GM12878 (cell line): ENCODE data around the gene ERC2. TPM values are rescaled to one million over a fixed set of nuclear protein-coding genes. Genes with fewer than 3 reads are reported as not detected.

Experiments
- ATAC-seq: fragments of 200-7000 bp; cut with Tn5 transposase; 3 replicates; pipeline ENCODE4 v1.9.1; 2020; ENCODE audit warnings: mild to moderate bottlenecking, moderate library complexity
- BruUV-seq: library from RNA; stranded (reverse); fragments of 400-500 nt; replicated peaks from 2 replicates; lab custom pipeline; 2021; lab: Mats Ljungman, UMichigan
- CTCF ChIA-PET: fragments of 300-600 bp; sonication (Branson Sonifier 250); formaldehyde crosslinking; extraction: SDS; loops from one replicate; lab custom pipeline; 2021; ENCODE audit warnings: inconsistent platforms; lab: Yijun Ruan, JAX
- POLR2A ChIA-PET: fragments of 350-600 bp; formaldehyde crosslinking; extraction: SDS; loops from one replicate; lab custom pipeline; 2021; ENCODE audit warnings: inconsistent platforms; lab: Charles Lee
- RAD21 ChIA-PET: fragments of 300-600 bp; sonication (Branson Sonifier 250); formaldehyde crosslinking; loops from one replicate; lab custom pipeline; 2023; ENCODE audit warnings: antibody characterized with exemption; ENCODE audit not compliant: unreplicated experiment; lab: Charles Lee
- SMC1A ChIA-PET: fragments of 300-600 bp; sonication (Branson Sonifier 250); formaldehyde crosslinking; loops from one replicate; lab custom pipeline; 2023; ENCODE audit not compliant: unreplicated experiment, uncharacterized antibody; lab: Charles Lee
- DNase-seq: peaks from one replicate; pipeline ENCODE4 v3.0.0-alpha.2; 2011; ENCODE audit warnings: low read depth, low spot score
- FAIRE-seq: peaks from 3 replicates; lab custom pipeline; 2011; peaks lifted over from hg19 to GRCh38; lab: Jason Lieb, UNC
- H2AFZ ChIP-seq: 2 replicates; pipeline ENCODE4 v1.6.0; 2011; ENCODE audit warnings: low read depth, low read length, control low read depth; ENCODE audit not compliant: control insufficient read depth
- H3K27ac ChIP-seq: 2 replicates; pipeline ENCODE4 v1.5.1; 2011; ENCODE audit warnings: control low read depth; ENCODE audit not compliant: control insufficient read depth, insufficient read depth
- H3K27me3 ChIP-seq, 2 experiments: replicated peaks in 1 of 2; 2 replicates each; pipeline versions ENCODE4 v1.6.0 to v1.6.1; 2011; ENCODE audit warnings: low read length in 1 of 2; ENCODE audit not compliant: control insufficient read depth in 2 of 2, insufficient read depth in 2 of 2
- H3K36me3 ChIP-seq, 2 experiments: 2 replicates each; pipeline ENCODE4 v1.5.1; 2011; ENCODE audit warnings: low read length in 1 of 2; ENCODE audit not compliant: control insufficient read depth in 2 of 2, insufficient read depth in 2 of 2
- H3K4me1 ChIP-seq: 2 replicates; pipeline ENCODE4 v1.6.1; 2011; ENCODE audit warnings: mild to moderate bottlenecking, low read length, moderate library complexity, mixed read lengths; ENCODE audit not compliant: control insufficient read depth, insufficient read depth
- H3K4me2 ChIP-seq: 2 replicates; pipeline ENCODE4 v1.6.0; 2011; ENCODE audit warnings: control low read depth; ENCODE audit not compliant: control insufficient read depth, insufficient read depth
- H3K4me3 ChIP-seq: fragments of 200-600 bp; sonication (generic); 2 replicates; pipeline ENCODE4 v1.5.1; 2016
- H3K79me2 ChIP-seq: 2 replicates; pipeline ENCODE4 v1.6.0; 2011; ENCODE audit warnings: low read length; ENCODE audit not compliant: control insufficient read depth, insufficient read depth
- H3K9ac ChIP-seq: 2 replicates; pipeline ENCODE4 v1.8.0; 2011; ENCODE audit warnings: low read length, control low read depth, mixed read lengths; ENCODE audit not compliant: control insufficient read depth, insufficient read depth
- H3K9me3 ChIP-seq: replicated peaks from 3 replicates; pipeline ENCODE4 v1.5.1; 2011; ENCODE audit warnings: mild to moderate bottlenecking, low read length; ENCODE audit not compliant: control insufficient read depth, insufficient read depth
- H4K20me1 ChIP-seq: 2 replicates; pipeline ENCODE4 v1.6.0; 2011; ENCODE audit not compliant: control insufficient read depth, insufficient read depth
- CHD2 ChIP-seq: IDR thresholded peaks from 2 replicates; pipeline ENCODE4 v1.6.1; 2011; ENCODE audit warnings: low read depth, low read length, improper control_type of control experiment, borderline replicate concordance
- CHD4 ChIP-seq: fragments of 200-600 bp; sonication (generic); IDR thresholded peaks from 2 replicates; pipeline ENCODE4 v1.6.1; 2016; ENCODE audit warnings: mild to moderate bottlenecking
- GABPA ChIP-seq: IDR thresholded peaks from 2 replicates; pipeline ENCODE4 v1.6.1; 2014; ENCODE audit warnings: antibody characterized with exemption, low read depth, mild to moderate bottlenecking, inconsistent platforms
- GATAD2B ChIP-seq: fragments of 450-650 bp; conservative IDR thresholded peaks from 2 replicates; pipeline ENCODE4 v1.6.1; 2017; ENCODE audit warnings: low read depth, mild to moderate bottlenecking, moderate library complexity
- MXI1 ChIP-seq: fragments of 150-350 bp; IDR thresholded peaks from 2 replicates; pipeline ENCODE4 v1.6.1; 2011; ENCODE audit warnings: low read depth, mild to moderate bottlenecking, inconsistent platforms, low read length, improper control_type of control experiment
- MYC ChIP-seq: IDR thresholded peaks from 2 replicates; pipeline ENCODE4 v1.6.1; 2011; ENCODE audit warnings: mild to moderate bottlenecking, low read length, moderate library complexity, inconsistent platforms; ENCODE audit not compliant: insufficient read depth, insufficient replicate concordance, insufficient read length, severe bottlenecking
- NFYA ChIP-seq: IDR thresholded peaks from 2 replicates; pipeline ENCODE4 v1.6.1; 2011; ENCODE audit warnings: low read depth, mild to moderate bottlenecking, low read length, improper control_type of control experiment, borderline replicate concordance
- NR2C2 ChIP-seq: IDR thresholded peaks from 2 replicates; pipeline ENCODE4 v1.6.1; 2011; ENCODE audit warnings: borderline replicate concordance, low read depth; ENCODE audit not compliant: control insufficient read depth, insufficient read length
- PML ChIP-seq: IDR thresholded peaks from 2 replicates; pipeline ENCODE4 v1.6.1; 2012; ENCODE audit warnings: low read length, inconsistent platforms
- POLR2AphosphoS2 ChIP-seq: IDR thresholded peaks from 2 replicates; pipeline ENCODE4 v1.6.1; 2011; ENCODE audit warnings: low read depth, mild to moderate bottlenecking, low read length, improper control_type of control experiment, moderate library complexity
- SMARCA5 ChIP-seq: fragments of 450-650 bp; IDR thresholded peaks from 2 replicates; pipeline ENCODE4 v1.6.1; 2017; ENCODE audit warnings: mild to moderate bottlenecking
- SPI1 ChIP-seq: IDR thresholded peaks from 2 replicates; pipeline ENCODE4 v1.6.1; 2011; ENCODE audit warnings: low read depth, mild to moderate bottlenecking, low read length, moderate library complexity, borderline replicate concordance; ENCODE audit not compliant: insufficient read depth
- SREBF2 ChIP-seq: IDR thresholded peaks from 2 replicates; pipeline ENCODE4 v1.6.1; 2012; ENCODE audit warnings: mild to moderate bottlenecking, low read length
- STAT3 ChIP-seq: IDR thresholded peaks from 2 replicates; pipeline ENCODE4 v1.6.1; 2011; ENCODE audit warnings: low read depth, low read length, improper control_type of control experiment
- TCF12 ChIP-seq: IDR thresholded peaks from 2 replicates; pipeline ENCODE4 v1.6.1; 2011; ENCODE audit warnings: low read depth, mild to moderate bottlenecking, low read length
- TCF7 ChIP-seq: IDR thresholded peaks from 2 replicates; pipeline ENCODE4 v1.6.1; 2014; ENCODE audit warnings: antibody characterized with exemption, borderline replicate concordance
- whole genome bisulfite sequencing: methylation state at CpG from one replicate; pipeline ENCODE4 v1.1.6; 2016; ENCODE audit warnings: low lambda C conversion rate; ENCODE audit not compliant: insufficient replicate concordance, insufficient coverage; ENCODE audit errors: missing lambda C conversion rate; 5-methylcytosine and 5-hydroxymethylcytosine counted together
- in situ Hi-C: fragments of 300-500 bp; cut with MboI; formaldehyde crosslinking; loops from 9 replicates; pipeline ENCODE4 v1.14.3; 2018; ENCODE audit warnings: mixed read lengths
- intact Hi-C: fragments of 100-400 bp; cut with micrococcal nuclease; formaldehyde crosslinking; loops from one replicate; pipeline ENCODE4 v1.14.2; 2022; ENCODE audit not compliant: unreplicated experiment
- polyA plus RNA-seq, 11 experiments: library from polyadenylated mRNA; depleted of rRNA in 4 of 11; unstranded in 6 of 11; stranded (reverse) in 5 of 11; fragments of >200 nt; fragmentation: Nextera tagmentation in 4 of 11; fragmentation: Illumina TruSeq in 1 of 11; extraction: Ambion mirVana in 4 of 11; extraction: Trizol in 1 of 11; gene quantifications; 1 replicate in 1 of 11; 2 replicates in 10 of 11; pipeline versions ENCODE4 v1.2.1 to v1.2.3, GENCODE V29; 2011 to 2016; ENCODE audit warnings: inconsistent platforms in 2 of 11, missing spikeins in 2 of 11, low read depth in 1 of 11
- total RNA-seq, 4 experiments: library from RNA; depleted of rRNA in 3 of 4; stranded (reverse); fragments of >200 nt in 3 of 4; fragmentation: Illumina TruSeq in 1 of 4; extraction: Trizol in 1 of 4; gene quantifications; 2 replicates each; pipeline versions ENCODE4 v1.2.1 to v1.2.3, GENCODE V29; 2013 to 2021
- TF ChIP-seq, protein P1 (sequence below): fragments of 450-650 bp; IDR thresholded peaks from 2 replicates; pipeline ENCODE4 v1.6.1; 2016; ENCODE audit warnings: mild to moderate bottlenecking
- TF ChIP-seq, protein P2 (sequence below): IDR thresholded peaks from 2 replicates; pipeline ENCODE4 v1.6.1; 2011; ENCODE audit warnings: low read depth, mild to moderate bottlenecking, low read length, moderate library complexity, borderline replicate concordance; ENCODE audit errors: extremely low read depth
- TF ChIP-seq, protein P3 (sequence below): fragments of 450-650 bp; IDR thresholded peaks from 2 replicates; pipeline ENCODE4 v1.6.1; 2017; ENCODE audit warnings: mild to moderate bottlenecking, moderate library complexity

Gene ERC2
- total and polyA plus RNA-seq, 10 of the 15 experiments (the other 5 are each of a cell fraction or from before 2014, with no cell fraction given) = 0.06 to 1.4 (median 0.12) TPM; not detected in 3

- no peak for TF ChIP-seq CHD2
These were observed 975.3 kb downstream of the ERC2 start (continued) for GRCh38 chr3:55492976-55493375.

DNA sequence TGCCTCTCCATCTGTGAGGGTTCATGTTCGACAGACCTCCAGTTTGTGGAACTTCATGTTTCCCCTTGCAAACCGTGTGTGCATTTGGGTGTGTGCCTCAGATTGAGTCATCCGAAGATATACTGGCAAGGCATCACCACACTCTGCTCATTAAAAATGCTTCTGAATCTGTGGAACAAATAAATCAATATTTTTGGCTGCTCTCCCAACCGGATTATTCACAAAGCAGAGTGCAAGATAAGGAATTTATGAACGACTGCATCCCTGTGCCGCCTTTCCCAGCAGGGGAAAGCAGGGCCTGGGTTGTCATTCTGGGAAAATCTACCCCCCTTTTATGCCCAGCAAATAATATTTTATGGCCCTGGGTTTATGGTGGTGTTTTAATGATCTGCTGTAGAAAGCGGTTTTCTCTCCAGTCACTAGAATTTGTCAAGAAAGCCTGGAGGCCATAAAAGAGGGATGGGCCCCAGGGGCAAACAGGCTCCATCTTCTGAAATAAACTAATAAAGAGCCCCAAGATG lies 976.9 kb downstream of the ERC2 start:
- ChIA-PET CTCF (no interaction called here), SMC1A (interaction anchor here (1.2 to 1.4 kb wide), 2 partner anchors 229 to 231 kb away, joined by 3 to 4 read pairs; no protein-coding TSS in a partner anchor), RAD21 (no interaction called here), POLR2A (no interaction called here)
- H2AFZ ChIP-seq = no peak overlapping the region
- H3K4me2 ChIP-seq = no peak overlapping the region
- no peaks in the 10 kb centered on the region for H3K36me3 ChIP-seq
- intact Hi-C loops = no loop called here
- peaks cover 10% of the 10 kb centered on the region; the same call in 1 of the 2 replicates for H3K4me1 ChIP-seq
- H3K4me3 ChIP-seq = no peak overlapping the region
- peaks cover 9 to 17% of the 10 kb centered on the region in 2 experiments for H3K27me3 ChIP-seq
- H3K9me3 ChIP-seq = no peaks in the 10 kb centered on the region
- BruUV-seq = no TSS peak
- in situ Hi-C loops = no loop called here
- no peak overlapping the region for H3K9ac ChIP-seq
- H4K20me1 ChIP-seq = no peaks in the 10 kb centered on the region
- no peak for DNase-seq
- WGBS = 25% methylated on average over 7 of the region's 7 CpGs
- FAIRE-seq = no peak
- no peaks in the 10 kb centered on the region for H3K79me2 ChIP-seq
- H3K27ac ChIP-seq = no peak overlapping the region
- no peak for ATAC-seq
- no peak for TF ChIP-seq NR2C2
- TF ChIP-seq TCF12 = no peak
- no peak for TF ChIP-seq STAT3
- TF ChIP-seq, protein P1, sequence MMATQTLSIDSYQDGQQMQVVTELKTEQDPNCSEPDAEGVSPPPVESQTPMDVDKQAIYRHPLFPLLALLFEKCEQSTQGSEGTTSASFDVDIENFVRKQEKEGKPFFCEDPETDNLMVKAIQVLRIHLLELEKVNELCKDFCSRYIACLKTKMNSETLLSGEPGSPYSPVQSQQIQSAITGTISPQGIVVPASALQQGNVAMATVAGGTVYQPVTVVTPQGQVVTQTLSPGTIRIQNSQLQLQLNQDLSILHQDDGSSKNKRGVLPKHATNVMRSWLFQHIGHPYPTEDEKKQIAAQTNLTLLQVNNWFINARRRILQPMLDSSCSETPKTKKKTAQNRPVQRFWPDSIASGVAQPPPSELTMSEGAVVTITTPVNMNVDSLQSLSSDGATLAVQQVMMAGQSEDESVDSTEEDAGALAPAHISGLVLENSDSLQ = no peak
- TF ChIP-seq SREBF2 = no peak
- TF ChIP-seq POLR2AphosphoS2 = no peak
- TF ChIP-seq, protein P2, sequence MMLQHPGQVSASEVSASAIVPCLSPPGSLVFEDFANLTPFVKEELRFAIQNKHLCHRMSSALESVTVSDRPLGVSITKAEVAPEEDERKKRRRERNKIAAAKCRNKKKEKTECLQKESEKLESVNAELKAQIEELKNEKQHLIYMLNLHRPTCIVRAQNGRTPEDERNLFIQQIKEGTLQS = no peak
- TF ChIP-seq, protein P3, sequence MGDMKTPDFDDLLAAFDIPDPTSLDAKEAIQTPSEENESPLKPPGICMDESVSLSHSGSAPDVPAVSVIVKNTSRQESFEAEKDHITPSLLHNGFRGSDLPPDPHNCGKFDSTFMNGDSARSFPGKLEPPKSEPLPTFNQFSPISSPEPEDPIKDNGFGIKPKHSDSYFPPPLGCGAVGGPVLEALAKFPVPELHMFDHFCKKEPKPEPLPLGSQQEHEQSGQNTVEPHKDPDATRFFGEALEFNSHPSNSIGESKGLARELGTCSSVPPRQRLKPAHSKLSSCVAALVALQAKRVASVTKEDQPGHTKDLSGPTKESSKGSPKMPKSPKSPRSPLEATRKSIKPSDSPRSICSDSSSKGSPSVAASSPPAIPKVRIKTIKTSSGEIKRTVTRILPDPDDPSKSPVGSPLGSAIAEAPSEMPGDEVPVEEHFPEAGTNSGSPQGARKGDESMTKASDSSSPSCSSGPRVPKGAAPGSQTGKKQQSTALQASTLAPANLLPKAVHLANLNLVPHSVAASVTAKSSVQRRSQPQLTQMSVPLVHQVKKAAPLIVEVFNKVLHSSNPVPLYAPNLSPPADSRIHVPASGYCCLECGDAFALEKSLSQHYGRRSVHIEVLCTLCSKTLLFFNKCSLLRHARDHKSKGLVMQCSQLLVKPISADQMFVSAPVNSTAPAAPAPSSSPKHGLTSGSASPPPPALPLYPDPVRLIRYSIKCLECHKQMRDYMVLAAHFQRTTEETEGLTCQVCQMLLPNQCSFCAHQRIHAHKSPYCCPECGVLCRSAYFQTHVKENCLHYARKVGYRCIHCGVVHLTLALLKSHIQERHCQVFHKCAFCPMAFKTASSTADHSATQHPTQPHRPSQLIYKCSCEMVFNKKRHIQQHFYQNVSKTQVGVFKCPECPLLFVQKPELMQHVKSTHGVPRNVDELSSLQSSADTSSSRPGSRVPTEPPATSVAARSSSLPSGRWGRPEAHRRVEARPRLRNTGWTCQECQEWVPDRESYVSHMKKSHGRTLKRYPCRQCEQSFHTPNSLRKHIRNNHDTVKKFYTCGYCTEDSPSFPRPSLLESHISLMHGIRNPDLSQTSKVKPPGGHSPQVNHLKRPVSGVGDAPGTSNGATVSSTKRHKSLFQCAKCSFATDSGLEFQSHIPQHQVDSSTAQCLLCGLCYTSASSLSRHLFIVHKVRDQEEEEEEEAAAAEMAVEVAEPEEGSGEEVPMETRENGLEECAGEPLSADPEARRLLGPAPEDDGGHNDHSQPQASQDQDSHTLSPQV = no peak
- TF ChIP-seq NFYA = no peak
- no peak for TF ChIP-seq TCF7
- TF ChIP-seq CHD4 = no peak
- no peak for TF ChIP-seq GABPA
- TF ChIP-seq GATAD2B = no peak
- TF ChIP-seq SMARCA5 = no peak
- TF ChIP-seq MYC = no peak
- no peak for TF ChIP-seq SPI1
- TF ChIP-seq PML = no peak
- TF ChIP-seq MXI1 = no peak
